ENCODE results near the gene CDH12.
A peak's percentile ranks its signal among the peaks of the same experiment; 100 is the strongest.

Gene CDH12

GRCh38 chr5:21823588-21823987 lies 1029.6 kb downstream of the CDH12 start:
- no peak overlapping the region for H3K4me3 ChIP-seq (ENCODE audit: control insufficient read depth, low read depth, low read length)
- TF ChIP-seq CTCF (conservative IDR thresholded peaks at IDR 0.05; ENCODE audit: control insufficient read depth, insufficient read depth, low read depth, low read length), result no peak
- peak; percentile 41 for DNase-seq (ENCODE audit: low read depth)

GRCh38 chr5:21823076-21823574 lies 1030.0 kb downstream of the CDH12 start:
- no peak for DNase-seq (ENCODE audit: low read depth)
- TF ChIP-seq CTCF (conservative IDR thresholded peaks at IDR 0.05; ENCODE audit: control insufficient read depth, insufficient read depth, low read depth, low read length), result no peak
- no peak overlapping the region for H3K4me3 ChIP-seq (ENCODE audit: control insufficient read depth, low read depth, low read length)

GRCh38 chr5:21820527-21820926 lies 1032.6 kb downstream of the CDH12 start:
- no peak for DNase-seq (ENCODE audit: low read depth)
- H3K4me3 ChIP-seq (ENCODE audit: control insufficient read depth, low read depth, low read length), result no peak overlapping the region
- no peak for TF ChIP-seq CTCF (conservative IDR thresholded peaks at IDR 0.05; ENCODE audit: control insufficient read depth, insufficient read depth, low read depth, low read length)

- no peak for TF ChIP-seq CTCF (conservative IDR thresholded peaks at IDR 0.05; ENCODE audit: control insufficient read depth, insufficient read depth, low read depth, low read length)
Measured at GRCh38 chr5:21818370-21818720, 1034.8 kb downstream of the CDH12 start.

GRCh38 chr5:21817668-21818369 lies 1035.3 kb downstream of the CDH12 start:
- peak; percentile 51 for DNase-seq (ENCODE audit: low read depth)
- H3K4me3 ChIP-seq (ENCODE audit: control insufficient read depth, low read depth, low read length), result peak overlapping the region; percentile 12
- peak; percentile 29 for TF ChIP-seq CTCF (conservative IDR thresholded peaks at IDR 0.05; ENCODE audit: control insufficient read depth, insufficient read depth, low read depth, low read length)

More at GRCh38 chr5:21818370-21818720, 1034.8 kb downstream of the CDH12 start:
- no peak overlapping the region for H3K4me3 ChIP-seq (ENCODE audit: control insufficient read depth, low read depth, low read length)
- peak; percentile 21 for DNase-seq (ENCODE audit: low read depth)

GRCh38 chr5:21810737-21811316 lies 1042.3 kb downstream of the CDH12 start:
- DNase-seq (ENCODE audit: low read depth), result peak; percentile 44
- H3K4me3 ChIP-seq (ENCODE audit: control insufficient read depth, low read depth, low read length), result no peak overlapping the region
- peak; percentile 45 for TF ChIP-seq CTCF (conservative IDR thresholded peaks at IDR 0.05; ENCODE audit: control insufficient read depth, insufficient read depth, low read depth, low read length)

Measured in fibroblast of mammary gland (primary cell).